A673 (cell line): ENCODE data around the gene HSD17B3. TPM values are rescaled to one million over a fixed set of nuclear protein-coding genes. Genes with fewer than 3 reads are reported as not detected.
A peak's percentile ranks its signal among the peaks of the same experiment; 100 is the strongest.

ENCODE experiments used
- BruUV-seq: library from RNA; stranded (reverse); fragments of 400-500 nt; replicated peaks from 2 replicates; lab custom pipeline; 2021; lab: Mats Ljungman, UMichigan
- CTCF ChIA-PET: fragments of 300-600 bp; sonication (Branson Sonifier 250); formaldehyde crosslinking; loops from one replicate; lab custom pipeline; 2022; ENCODE audit warnings: antibody characterized with exemption; lab: Charles Lee
- POLR2A ChIA-PET: fragments of 300-600 bp; sonication (Branson Sonifier 250); formaldehyde crosslinking; loops from one replicate; lab custom pipeline; 2022; ENCODE audit warnings: antibody characterized with exemption; ENCODE audit not compliant: low non-redundant PET; lab: Charles Lee
- DNase-seq: peaks from one replicate; pipeline ENCODE4 v3.0.0-alpha.2; 2015; ENCODE audit warnings: low spot score
- H3K27ac ChIP-seq: fragments of 200-600 bp; sonication (generic); 2 replicates; pipeline ENCODE4 v1.5.1; 2016; ENCODE audit warnings: mixed run types, low read depth, mild to moderate bottlenecking, mixed read lengths, antibody characterized with exemption, low read length; ENCODE audit not compliant: poor library complexity, severe bottlenecking
- H3K27me3 ChIP-seq: fragments of 200-600 bp; sonication (generic); replicated peaks from 2 replicates; pipeline ENCODE4 v1.6.1; 2017; ENCODE audit warnings: mixed run types, low read depth, mild to moderate bottlenecking, mixed read lengths, antibody characterized with exemption, low read length; ENCODE audit not compliant: insufficient read depth, poor library complexity
- H3K36me3 ChIP-seq: fragments of 200-600 bp; sonication (generic); 2 replicates; pipeline ENCODE4 v1.6.1; 2016; ENCODE audit warnings: mixed run types, mild to moderate bottlenecking, mixed read lengths, antibody characterized with exemption, low read length; ENCODE audit not compliant: insufficient read depth, poor library complexity, severe bottlenecking
- H3K4me1 ChIP-seq: fragments of 200-600 bp; sonication (generic); 2 replicates; pipeline ENCODE4 v1.6.1; 2017; ENCODE audit warnings: mixed run types, mild to moderate bottlenecking, mixed read lengths, antibody characterized with exemption, low read length; ENCODE audit not compliant: insufficient read depth, poor library complexity, severe bottlenecking
- H3K4me3 ChIP-seq: fragments of 200-600 bp; sonication (generic); 2 replicates; pipeline ENCODE4 v1.5.1; 2016; ENCODE audit warnings: low read depth, mixed run types, mild to moderate bottlenecking, mixed read lengths, low read length; ENCODE audit not compliant: poor library complexity, severe bottlenecking
- H3K9me3 ChIP-seq: fragments of 200-600 bp; sonication (generic); 2 replicates; pipeline ENCODE4 v1.6.1; 2016; ENCODE audit warnings: mixed run types, low read depth, mild to moderate bottlenecking, mixed read lengths, antibody characterized with exemption, low read length; ENCODE audit not compliant: poor library complexity, severe bottlenecking
- EZH2 ChIP-seq: fragments of 200-600 bp; sonication (generic); IDR thresholded peaks from 2 replicates; pipeline ENCODE4 v1.6.1; 2017; ENCODE audit warnings: borderline replicate concordance, low read depth, mild to moderate bottlenecking, mixed read lengths, antibody characterized with exemption, low read length; ENCODE audit not compliant: poor library complexity, severe bottlenecking
- intact Hi-C: fragments of 100-400 bp; cut with micrococcal nuclease; formaldehyde crosslinking; loops from one replicate; pipeline ENCODE4 v1.10.0; 2022; ENCODE audit not compliant: unreplicated experiment
- total RNA-seq: library from RNA; stranded (reverse); gene quantifications from 2 replicates; pipeline ENCODE4 v1.2.3, GENCODE V29; 2021
- TF ChIP-seq, protein P1 (sequence below): fragments of 300-800, 200-600 bp; sonication (generic); conservative IDR thresholded peaks from 2 replicates; pipeline ENCODE4 v1.5.1; 2017; ENCODE audit warnings: low read depth, mild to moderate bottlenecking, antibody characterized with exemption, low read length, moderate library complexity, mixed read lengths

HSD17B3 gene
- total RNA-seq, 1 experiment from 2014 or later, result not detected

DNA sequence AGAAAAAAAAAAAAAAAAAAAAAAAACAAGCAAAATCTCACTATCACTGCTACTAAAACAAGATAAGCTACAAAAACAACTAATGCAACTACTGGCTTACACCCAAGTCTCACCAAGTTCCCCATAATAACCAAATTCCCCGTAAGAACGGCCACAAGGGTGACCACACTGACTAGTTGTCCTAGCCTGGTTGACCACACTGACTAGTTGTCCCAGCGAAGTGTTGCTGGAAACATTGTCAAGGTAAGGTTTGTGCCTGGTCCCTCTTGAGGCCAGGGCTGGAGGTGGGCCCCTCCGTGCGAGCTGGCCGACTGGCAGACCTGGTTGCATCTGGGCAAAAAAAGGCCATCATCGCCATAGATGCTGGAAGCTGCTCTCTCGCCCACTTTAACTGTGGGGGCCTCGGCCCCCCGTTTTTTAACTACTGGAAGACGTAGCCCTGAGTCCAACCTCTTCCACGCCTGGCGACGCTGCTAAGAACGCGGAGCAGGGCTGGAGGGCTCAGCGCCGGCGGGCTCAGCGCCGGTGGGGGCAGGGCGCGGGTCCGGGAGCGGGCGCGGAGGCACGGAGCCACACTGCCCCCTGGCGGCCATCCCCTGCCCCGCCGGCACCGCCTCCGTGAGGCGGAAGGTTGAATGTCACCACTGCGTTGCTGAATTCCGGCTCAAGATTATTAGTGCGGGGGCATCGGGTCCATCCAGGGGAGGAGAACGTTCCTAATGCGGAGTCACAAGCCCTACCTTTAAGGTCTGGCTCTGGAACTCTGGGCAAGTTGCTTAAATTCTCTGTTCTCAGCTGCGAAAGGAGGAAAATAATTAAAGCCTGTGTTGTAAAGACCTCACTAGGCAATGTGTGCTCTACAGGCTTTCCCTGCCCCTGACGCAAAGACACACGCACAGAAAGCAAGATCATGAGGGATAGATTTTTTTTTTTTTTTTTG is 84.0 kb downstream of the HSD17B3 start:
- BruUV-seq, result no TSS peak
- POLR2A ChIA-PET, result interaction anchor here (0.6 kb wide), 1 partner anchor 1050 kb away, joined by 20 read pairs; no protein-coding TSS in a partner anchor
- DNase-seq, result peak; percentile 77
- TF ChIP-seq, protein P1, sequence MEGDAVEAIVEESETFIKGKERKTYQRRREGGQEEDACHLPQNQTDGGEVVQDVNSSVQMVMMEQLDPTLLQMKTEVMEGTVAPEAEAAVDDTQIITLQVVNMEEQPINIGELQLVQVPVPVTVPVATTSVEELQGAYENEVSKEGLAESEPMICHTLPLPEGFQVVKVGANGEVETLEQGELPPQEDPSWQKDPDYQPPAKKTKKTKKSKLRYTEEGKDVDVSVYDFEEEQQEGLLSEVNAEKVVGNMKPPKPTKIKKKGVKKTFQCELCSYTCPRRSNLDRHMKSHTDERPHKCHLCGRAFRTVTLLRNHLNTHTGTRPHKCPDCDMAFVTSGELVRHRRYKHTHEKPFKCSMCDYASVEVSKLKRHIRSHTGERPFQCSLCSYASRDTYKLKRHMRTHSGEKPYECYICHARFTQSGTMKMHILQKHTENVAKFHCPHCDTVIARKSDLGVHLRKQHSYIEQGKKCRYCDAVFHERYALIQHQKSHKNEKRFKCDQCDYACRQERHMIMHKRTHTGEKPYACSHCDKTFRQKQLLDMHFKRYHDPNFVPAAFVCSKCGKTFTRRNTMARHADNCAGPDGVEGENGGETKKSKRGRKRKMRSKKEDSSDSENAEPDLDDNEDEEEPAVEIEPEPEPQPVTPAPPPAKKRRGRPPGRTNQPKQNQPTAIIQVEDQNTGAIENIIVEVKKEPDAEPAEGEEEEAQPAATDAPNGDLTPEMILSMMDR, result peak; percentile 89
- TF ChIP-seq EZH2, result no peak
- H3K9me3 ChIP-seq, result no peaks in the 10 kb centered on the region
- no peaks in the 10 kb centered on the region for H3K36me3 ChIP-seq
- no peak overlapping the region for H3K27ac ChIP-seq
- peaks cover 4% of the 10 kb centered on the region for H3K27me3 ChIP-seq
- no peaks in the 10 kb centered on the region for H3K4me1 ChIP-seq
- CTCF ChIA-PET, result interaction anchor here (0.6 to 1.4 kb wide), 3 partner anchors 491 to 1914 kb away, joined by 4 to 8 read pairs (median 5); no protein-coding TSS in a partner anchor
- peak overlapping the region; percentile 23 for H3K4me3 ChIP-seq
- intact Hi-C loops, result loop anchor here (5.0 kb wide), 4 partner anchors 491 to 1551 kb away; partner anchors contain the start of gene PTCH1

DNA sequence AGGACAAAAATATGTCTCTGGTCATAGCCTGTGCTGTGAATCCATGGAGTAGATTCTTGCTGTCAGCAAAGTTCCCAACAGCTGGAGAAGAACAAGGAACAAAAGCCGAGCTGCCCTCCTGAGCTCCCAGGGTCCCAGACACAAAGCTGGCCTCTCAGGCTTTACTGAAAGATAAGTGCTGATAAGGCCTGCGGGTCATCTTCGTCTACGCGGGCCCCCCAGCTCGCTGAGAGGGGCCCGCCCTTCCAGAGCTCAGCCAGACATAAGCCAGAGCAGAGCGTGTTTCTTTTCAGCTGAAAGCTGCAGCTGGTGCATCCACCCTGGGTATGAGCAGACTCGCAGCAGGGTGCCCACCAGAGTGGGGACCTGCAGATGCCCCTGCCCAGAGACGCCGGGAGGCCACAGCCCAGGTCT is 84.7 kb downstream of the HSD17B3 start:
- H3K4me1 ChIP-seq, result no peaks in the 10 kb centered on the region
- no peaks in the 10 kb centered on the region for H3K36me3 ChIP-seq
- no TSS peak for BruUV-seq
- POLR2A ChIA-PET, result no interaction called here
- DNase-seq, result no peak
- intact Hi-C loops, result loop anchor here (5.0 kb wide), 4 partner anchors 490 to 1550 kb away; partner anchors contain the start of gene PTCH1
- TF ChIP-seq, protein P1, result no peak
- TF ChIP-seq EZH2, result no peak
- H3K9me3 ChIP-seq, result no peaks in the 10 kb centered on the region
- CTCF ChIA-PET, result interaction anchor here (1.4 kb wide), 1 partner anchor 490 kb away, joined by 8 read pairs; no protein-coding TSS in a partner anchor
- H3K27me3 ChIP-seq, result peaks cover 4% of the 10 kb centered on the region
- no peak overlapping the region for H3K4me3 ChIP-seq
- H3K27ac ChIP-seq, result no peak overlapping the region

DNA sequence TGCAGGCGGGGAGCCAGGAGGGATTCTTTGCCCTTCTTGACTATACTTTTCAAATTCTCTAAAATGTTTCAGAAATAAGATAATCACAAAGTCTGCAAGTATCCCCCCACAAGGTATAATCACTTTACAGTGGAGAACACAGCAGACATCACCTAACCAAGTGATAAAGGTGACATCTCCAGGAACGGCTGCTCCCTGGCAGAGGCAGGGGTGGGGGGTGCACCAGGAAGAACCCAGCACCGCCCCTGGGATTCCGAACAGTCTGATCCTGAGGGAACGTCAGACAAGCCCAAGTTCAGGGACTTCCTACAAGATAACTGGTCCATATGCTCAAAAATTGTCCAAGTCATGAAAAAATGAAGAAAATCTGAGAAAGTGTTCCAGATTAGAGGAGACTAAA is 85.4 kb downstream of the HSD17B3 start:
- POLR2A ChIA-PET, result no interaction called here

More for the DNA sequence above, 85.4 kb downstream of the HSD17B3 start:
- Histone ChIP-seq H3K4me3 (no peak overlapping the region), H3K9me3 (no peaks in the 10 kb centered on the region), H3K36me3 (no peaks in the 10 kb centered on the region), H3K27me3 (peaks cover 4% of the 10 kb centered on the region), H3K4me1 (no peaks in the 10 kb centered on the region), H3K27ac (no peak overlapping the region)
- intact Hi-C loops, result loop anchor here (5.0 kb wide), 4 partner anchors 489 to 1549 kb away; partner anchors contain the start of gene PTCH1
- CTCF ChIA-PET, result interaction anchor here (1.4 kb wide), 1 partner anchor 489 kb away, joined by 8 read pairs; no protein-coding TSS in a partner anchor
- no TSS peak for BruUV-seq
- no peak for TF ChIP-seq EZH2
- TF ChIP-seq, protein P1, result no peak
- DNase-seq, result no peak
